IMR-90 (cell line): Measurements from ENCODE around the gene CILP. TPM values are rescaled to one million over a fixed set of nuclear protein-coding genes. Genes with fewer than 3 reads are reported as not detected.

ENCODE experiments used
- ATAC-seq: fragments of 200-7000 bp; cut with Tn5 transposase; 2 replicates; pipeline ENCODE4 v1.9.1; 2020; ENCODE audit warnings: low read depth, mild to moderate bottlenecking, moderate library complexity
- BruUV-seq: library from RNA; stranded (reverse); fragments of 400-500 nt; replicated peaks from 2 replicates; lab custom pipeline; 2021; lab: Mats Ljungman, UMichigan
- CTCF ChIA-PET: fragments of 300-600 bp; formaldehyde crosslinking; extraction: SDS; loops from one replicate; lab custom pipeline; 2021; ENCODE audit warnings: antibody characterized with exemption; lab: Yijun Ruan, JAX
- POLR2A ChIA-PET: fragments of 300-600 bp; sonication (Branson Sonifier 250); formaldehyde crosslinking; loops from one replicate; lab custom pipeline; 2022; ENCODE audit warnings: antibody characterized with exemption; ENCODE audit not compliant: unreplicated experiment; lab: Charles Lee
- DNase-seq: peaks from one replicate; pipeline ENCODE4 v3.0.0; 2013
- H2AFZ ChIP-seq: replicated peaks from 2 replicates; pipeline ENCODE3; 2013; ENCODE audit warnings: low read length, mild to moderate bottlenecking; ENCODE audit not compliant: poor library complexity
- H2AK5ac ChIP-seq: 2 replicates; pipeline ENCODE4 v1.6.1; 2013; ENCODE audit warnings: low read depth, low read length, inconsistent platforms
- H2AK9ac ChIP-seq: replicated peaks from 2 replicates; pipeline ENCODE3; 2013; ENCODE audit warnings: mild to moderate bottlenecking, low read depth, low read length, moderate library complexity; ENCODE audit not compliant: poor library complexity
- H2BK120ac ChIP-seq: 2 replicates; pipeline ENCODE4 v1.6.1; 2013; ENCODE audit warnings: low read depth, low read length, inconsistent platforms
- H2BK15ac ChIP-seq: 3 replicates; pipeline ENCODE4 v1.6.1; 2013; ENCODE audit warnings: low read depth, low read length, inconsistent platforms
- H2BK20ac ChIP-seq: 2 replicates; pipeline ENCODE4 v1.6.1; 2013; ENCODE audit warnings: low read depth, mild to moderate bottlenecking, inconsistent platforms, low read length, moderate library complexity
- H2BK5ac ChIP-seq: 2 replicates; pipeline ENCODE4 v1.6.1; 2013; ENCODE audit warnings: mild to moderate bottlenecking, low read depth, low read length, inconsistent platforms; ENCODE audit not compliant: poor library complexity, severe bottlenecking
- H3K14ac ChIP-seq: replicated peaks from 2 replicates; pipeline ENCODE4 v1.6.1; 2013; ENCODE audit warnings: low read depth, low read length, inconsistent platforms
- H3K18ac ChIP-seq: 2 replicates; pipeline ENCODE4 v1.6.1; 2013; ENCODE audit warnings: low read depth, low read length, control low read depth
- H3K23ac ChIP-seq: 2 replicates; pipeline ENCODE4 v1.6.1; 2013; ENCODE audit warnings: low read depth, low read length, inconsistent platforms
- H3K27ac ChIP-seq: 2 replicates; pipeline ENCODE4 v1.5.1; 2013; ENCODE audit warnings: mild to moderate bottlenecking, control low read depth, low read length; ENCODE audit not compliant: insufficient read depth
- H3K27me3 ChIP-seq: 2 replicates; pipeline ENCODE4 v1.6.1; 2013; ENCODE audit warnings: low read length; ENCODE audit not compliant: control insufficient read depth, insufficient read depth
- H3K36me3 ChIP-seq: 2 replicates; pipeline ENCODE4 v1.6.1; 2013; ENCODE audit warnings: low read length, mixed read lengths; ENCODE audit not compliant: control insufficient read depth, insufficient read depth
- H3K4ac ChIP-seq: 2 replicates; pipeline ENCODE4 v1.6.1; 2013; ENCODE audit warnings: low read depth, low read length, inconsistent platforms
- H3K4me1 ChIP-seq: 2 replicates; pipeline ENCODE4 v1.6.1; 2013; ENCODE audit warnings: low read length, mixed read lengths; ENCODE audit not compliant: control insufficient read depth, insufficient read depth
- H3K4me2 ChIP-seq: 2 replicates; pipeline ENCODE4 v1.6.1; 2013; ENCODE audit warnings: low read depth, mild to moderate bottlenecking, control low read depth, low read length, moderate library complexity
- H3K4me3 ChIP-seq: 2 replicates; pipeline ENCODE4 v1.5.1; 2013; ENCODE audit warnings: low read depth, mild to moderate bottlenecking, control low read depth, low read length, moderate library complexity; ENCODE audit not compliant: insufficient read depth
- H3K56ac ChIP-seq: 2 replicates; pipeline ENCODE4 v1.6.1; 2013; ENCODE audit warnings: low read length, inconsistent platforms; ENCODE audit not compliant: insufficient read depth; ENCODE audit errors: extremely low read depth
- H3K79me1 ChIP-seq, 2 experiments: 2 replicates each; pipeline ENCODE4 v1.6.1; 2013; ENCODE audit warnings: low read length in 2 of 2, inconsistent platforms in 1 of 2, low read depth in 1 of 2
- H3K9ac ChIP-seq: 2 replicates; pipeline ENCODE4 v1.6.1; 2013; ENCODE audit warnings: low read depth, low read length, control low read depth
- H3K9me1 ChIP-seq: 2 replicates; pipeline ENCODE4 v1.6.1; 2013; ENCODE audit warnings: low read length, inconsistent platforms; ENCODE audit not compliant: insufficient read depth
- H3K9me3 ChIP-seq: 2 replicates; pipeline ENCODE4 v1.6.1; 2013; ENCODE audit warnings: low read length; ENCODE audit not compliant: control insufficient read depth, insufficient read depth
- H4K20me1 ChIP-seq: 2 replicates; pipeline ENCODE4 v1.6.1; 2013; ENCODE audit warnings: low read length, inconsistent platforms; ENCODE audit not compliant: insufficient read depth
- H4K5ac ChIP-seq: 2 replicates; pipeline ENCODE4 v1.6.1; 2013; ENCODE audit warnings: mild to moderate bottlenecking, low read depth, low read length, control low read depth
- H4K8ac ChIP-seq, 2 experiments: 2 replicates each; pipeline ENCODE4 v1.6.1; 2013; ENCODE audit warnings: low read depth in 2 of 2, low read length in 2 of 2, control low read depth in 1 of 2, inconsistent platforms in 1 of 2
- H4K91ac ChIP-seq: 2 replicates; pipeline ENCODE4 v1.6.1; 2013; ENCODE audit warnings: low read depth, low read length, inconsistent platforms; ENCODE audit not compliant: insufficient read depth
- CEBPB ChIP-seq: IDR thresholded peaks from 2 replicates; pipeline ENCODE4 v1.6.1; 2012; ENCODE audit warnings: low read depth, low read length, improper control_type of control experiment
- CHD1 ChIP-seq: IDR thresholded peaks from 2 replicates; pipeline ENCODE4 v1.6.1; 2012; ENCODE audit warnings: low read depth, low read length, improper control_type of control experiment
- FOS ChIP-seq: fragments of 150-350 bp; IDR thresholded peaks from 2 replicates; pipeline ENCODE4 v1.6.1; 2016; ENCODE audit warnings: low read depth, low read length
- RCOR1 ChIP-seq: IDR thresholded peaks from 2 replicates; pipeline ENCODE4 v1.6.1; 2012; ENCODE audit warnings: mild to moderate bottlenecking, low read length, improper control_type of control experiment; ENCODE audit not compliant: insufficient replicate concordance
- WGBS, 2 experiments: methylation state at CpG; one replicate each; pipeline versions ENCODE4 v1.1.5 to v1.1.7; 2013; ENCODE audit warnings: missing lambda C conversion rate in 2 of 2; ENCODE audit not compliant: insufficient read length in 1 of 2; ENCODE audit errors: extremely low coverage in 2 of 2; 5-methylcytosine and 5-hydroxymethylcytosine counted together
- dilution Hi-C: fragments of 300-500 bp; cut with HindIII; formaldehyde crosslinking; loops from one replicate; pipeline ENCODE4 v1.14.3; 2018; ENCODE audit warnings: low sequenced_read_pairs; ENCODE audit not compliant: unreplicated experiment
- in situ Hi-C: fragments of 300-500 bp; cut with MboI; formaldehyde crosslinking; loops from 3 replicates; pipeline ENCODE4 v1.14.3; 2019; ENCODE audit warnings: low sequenced_read_pairs, inconsistent platforms, mixed read lengths
- intact Hi-C: fragments of 100-400 bp; cut with micrococcal nuclease; formaldehyde crosslinking; loops from 2 replicates; pipeline ENCODE4 v1.10.0; 2022
- polyA plus RNA-seq, 3 experiments: library from polyadenylated mRNA; depleted of rRNA; stranded (reverse); fragments of >200 nt; gene quantifications; 2 replicates each; pipeline ENCODE4 v1.2.3, GENCODE V29; 2012; ENCODE audit warnings: low replicate concordance in 1 of 3
- total RNA-seq: library from RNA; depleted of rRNA; stranded (reverse); fragments of >200 nt; gene quantifications from 2 replicates; pipeline ENCODE4 v1.2.3, GENCODE V29; 2012

Gene CILP
- total and polyA plus RNA-seq, 2 of the 4 experiments (the other 2 are of a cell fraction) = under 0.01 to 0.02 TPM

- TF ChIP-seq CHD1 = no peak
These were observed 34.9 kb upstream of the CILP start (continued) for GRCh38 chr15:65246026-65246714.

GRCh38 chr15:65245096-65245856, 34.0 kb upstream of the CILP start:
- Histone ChIP-seq H2AK5ac (peak overlapping the region; percentile 19; the same call in 1 of the 2 replicates), H3K9me3 (no peaks in the 10 kb centered on the region), H3K4ac (peak overlapping the region; percentile 80; the same call in 1 of the 2 replicates), H3K27me3 (no peaks in the 10 kb centered on the region), H3K14ac (peak overlapping the region; percentile 38), H2BK20ac (no peak overlapping the region), H3K4me2 (no peak overlapping the region), H3K18ac (no peak overlapping the region), H2AK9ac (peak overlapping the region; percentile 66), H4K8ac (peak overlapping the region; percentile 33 to 93; a peak in 3 of 4 replicates), H2AFZ (peak overlapping the region; percentile 91), H2BK15ac (no peak overlapping the region; the same call in 2 of the 3 replicates), H3K9ac (no peak overlapping the region), H3K4me1 (peaks cover 8% of the 10 kb centered on the region; the same call in 1 of the 2 replicates), H4K91ac (0 out of 2 replicates have a peak overlapping the region, but pooled peaks have one; percentile 63), H2BK120ac (peak overlapping the region; percentile 27; the same call in 1 of the 2 replicates), H4K5ac (0 out of 2 replicates have a peak overlapping the region, but pooled peaks have one; percentile 4), H3K9me1 (peaks cover 16% of the 10 kb centered on the region), H4K20me1 (no peaks in the 10 kb centered on the region), H2BK5ac (peak overlapping the region; percentile 2), H3K23ac (0 out of 2 replicates have a peak overlapping the region, but pooled peaks have one; percentile 48), H3K4me3 (no peak overlapping the region), H3K56ac (no peak overlapping the region), H3K36me3 (no peaks in the 10 kb centered on the region), H3K27ac (peak overlapping the region; percentile 2; the same call in 1 of the 2 replicates), H3K79me1 (no peaks in the 10 kb centered on the region)
- DNase-seq (peak; percentile 88), ATAC-seq (peak; percentile 95)
- BruUV-seq = no TSS peak
- ChIA-PET POLR2A (interaction anchor here (0.5 kb wide), 1 partner anchor 44 kb away, joined by 8 read pairs; no protein-coding TSS in a partner anchor), CTCF (interaction anchor here (0.7 to 1.7 kb wide), 2 partner anchors 11 to 26 kb away, joined by 3 to 9 read pairs; no protein-coding TSS in a partner anchor)
- intact Hi-C loops (no loop called here), in situ Hi-C loops (no loop called here), dilution Hi-C loops (no loop called here)
- no peak for TF ChIP-seq RCOR1
- peak; percentile 61 for TF ChIP-seq CEBPB
- peak; percentile 21; the same call in 1 of the 2 replicates for TF ChIP-seq FOS
- 0% methylated on average over 1 of the region's 11 CpGs; no CpG with 5 or more reads in 1 of the 2 experiments for WGBS, 2 experiments
